LNCAP (cell line): ENCODE measurements around the gene MAP2.

ENCODE experiments used
- CTCF ChIP-seq: fragments of 450-650 bp; IDR thresholded peaks from 2 replicates; pipeline ENCODE4 v1.5.1; 2017; ENCODE audit warnings: mild to moderate bottlenecking

MAP2 gene

GRCh38 chr2:209388446-209389037 lies 35.3 kb upstream of the MAP2 start:
- no peak for TF ChIP-seq CTCF

GRCh38 chr2:209389171-209389618 lies 34.7 kb upstream of the MAP2 start:
- TF ChIP-seq CTCF = no peak

- TF ChIP-seq CTCF = no peak
These were observed 33.0 kb upstream of the MAP2 start for GRCh38 chr2:209390839-209391238.

- TF ChIP-seq CTCF = no peak
These were observed 32.0 kb upstream of the MAP2 start for GRCh38 chr2:209391776-209392401.

GRCh38 chr2:209395229-209395628 lies 28.6 kb upstream of the MAP2 start:
- no peak for TF ChIP-seq CTCF

GRCh38 chr2:209395652-209396051 lies 28.2 kb upstream of the MAP2 start:
- no peak for TF ChIP-seq CTCF

- TF ChIP-seq CTCF = no peak
These were observed 25.4 kb upstream of the MAP2 start for GRCh38 chr2:209398463-209398862.

- TF ChIP-seq CTCF = no peak
These were observed 22.1 kb upstream of the MAP2 start for GRCh38 chr2:209401788-209402187.
